ENCODE data around the gene EXOC5. TPM values are rescaled to one million over a fixed set of nuclear protein-coding genes. Genes with fewer than 3 reads are reported as not detected.

EXOC5 gene
- total and polyA plus RNA-seq, 10 donors, result 8.8 to 77.2 (median 55.7) TPM

DNA sequence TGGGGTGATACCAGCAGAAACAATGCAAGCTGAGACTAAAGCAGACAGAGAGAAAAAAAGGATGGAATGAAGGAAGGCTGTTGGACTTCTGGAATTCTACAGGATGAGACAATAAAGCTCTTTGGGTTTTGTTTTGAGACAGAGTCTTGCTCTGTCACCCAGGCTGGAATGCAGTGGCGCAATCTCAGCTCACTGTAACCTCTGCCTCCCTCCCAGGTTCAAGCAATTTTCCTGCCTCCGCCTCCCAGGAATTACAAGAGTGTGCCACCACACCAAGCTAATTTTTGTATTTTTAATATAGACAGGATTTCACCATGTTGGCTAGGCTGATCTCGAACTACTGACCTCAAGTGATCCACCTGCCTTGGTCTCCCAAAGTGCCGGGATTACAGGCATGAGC lies 115.4 kb downstream of the EXOC5 start:
- TF ChIP-seq, protein P1, sequence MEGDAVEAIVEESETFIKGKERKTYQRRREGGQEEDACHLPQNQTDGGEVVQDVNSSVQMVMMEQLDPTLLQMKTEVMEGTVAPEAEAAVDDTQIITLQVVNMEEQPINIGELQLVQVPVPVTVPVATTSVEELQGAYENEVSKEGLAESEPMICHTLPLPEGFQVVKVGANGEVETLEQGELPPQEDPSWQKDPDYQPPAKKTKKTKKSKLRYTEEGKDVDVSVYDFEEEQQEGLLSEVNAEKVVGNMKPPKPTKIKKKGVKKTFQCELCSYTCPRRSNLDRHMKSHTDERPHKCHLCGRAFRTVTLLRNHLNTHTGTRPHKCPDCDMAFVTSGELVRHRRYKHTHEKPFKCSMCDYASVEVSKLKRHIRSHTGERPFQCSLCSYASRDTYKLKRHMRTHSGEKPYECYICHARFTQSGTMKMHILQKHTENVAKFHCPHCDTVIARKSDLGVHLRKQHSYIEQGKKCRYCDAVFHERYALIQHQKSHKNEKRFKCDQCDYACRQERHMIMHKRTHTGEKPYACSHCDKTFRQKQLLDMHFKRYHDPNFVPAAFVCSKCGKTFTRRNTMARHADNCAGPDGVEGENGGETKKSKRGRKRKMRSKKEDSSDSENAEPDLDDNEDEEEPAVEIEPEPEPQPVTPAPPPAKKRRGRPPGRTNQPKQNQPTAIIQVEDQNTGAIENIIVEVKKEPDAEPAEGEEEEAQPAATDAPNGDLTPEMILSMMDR (IDR thresholded peaks at IDR 0.05 in 8 of 11, conservative IDR thresholded peaks at IDR 0.05 in 3 of 11), result no peak
- TF ChIP-seq POLR2A (IDR thresholded peaks at IDR 0.05), result no peak
- no peak for TF ChIP-seq POLR2AphosphoS5 (IDR thresholded peaks at IDR 0.05)
- H3K4me1 ChIP-seq, result no peaks in the 10 kb centered on the region
- H3K27ac ChIP-seq, result no peak overlapping the region
- WGBS, 5 donors, result 81 to 95% (median 91%) methylated on average over 4 of the region's 4 CpGs
- no peak for DNase-seq
- no peaks in the 10 kb centered on the region for H3K9me3 ChIP-seq
- intact Hi-C loops (cut with DNase I; ENCODE audit: low total_unique reads), result no loop called here
- peaks cover 0 to 5% (median 0%) of the 10 kb centered on the region in 7 donors for H3K27me3 ChIP-seq (replicated peaks in 1 of 7)
- no peaks in the 10 kb centered on the region for H3K36me3 ChIP-seq
- H3K4me3 ChIP-seq, result no peak overlapping the region

Other genes with a start within 250 kb of the EXOC5 start
- 10 to 100 TPM; 31.5 to 47.9 (median 43.7) TPM for gene AP5M1, start 66 bp upstream of the EXOC5 start, total RNA-seq
- 1 to 10 TPM; 6.1 to 8.8 (median 6.9) TPM for gene AP5M1, start 66 bp upstream of the EXOC5 start, polyA plus RNA-seq
- 10 to 100 TPM; 13.6 to 24.4 (median 17.9) TPM for gene NAA30, start 121.7 kb upstream of the EXOC5 start, total RNA-seq
- gene NAA30, start 121.7 kb upstream of the EXOC5 start, polyA plus RNA-seq, result 1 to 10 TPM; 2.8 to 6.8 (median 4.6) TPM
- not detected for gene CCDC198, start 225.0 kb upstream of the EXOC5 start, total RNA-seq
- not detected for gene CCDC198, start 225.0 kb upstream of the EXOC5 start, polyA plus RNA-seq